Epithelial cell of esophagus (primary cell): ENCODE data around the gene GYS2.
"Not testable (repeated sequence)": the region's sequence is repeated elsewhere in the genome, so short reads cannot be mapped to it uniquely, and the experiment has no call there.

Source experiments
- DNase-seq: peaks from one replicate; pipeline ENCODE4 v3.0.0; 2010; ENCODE audit warnings: low read depth
- H3K4me3 ChIP-seq: 2 replicates; pipeline ENCODE4 v1.5.1; 2011; ENCODE audit warnings: mild to moderate bottlenecking, low read length, control low read depth
- CTCF ChIP-seq: IDR thresholded peaks from 2 replicates; pipeline ENCODE4 v1.5.1; 2011; ENCODE audit warnings: low read depth, mild to moderate bottlenecking, low read length, control low read depth, inconsistent platforms; ENCODE audit not compliant: insufficient read depth; ENCODE audit errors: missing control alignments

Gene GYS2

GRCh38 chr12:21607701-21608100 lies 3.1 kb upstream of the GYS2 start:
- peak; percentile 40 for DNase-seq
- H3K4me3 ChIP-seq = no peak overlapping the region
- TF ChIP-seq CTCF = peak; percentile 46

GRCh38 chr12:21606175-21606574 lies 1.5 kb upstream of the GYS2 start:
- H3K4me3 ChIP-seq = no peak overlapping the region
- no peak for TF ChIP-seq CTCF
- no peak for DNase-seq

DNA sequence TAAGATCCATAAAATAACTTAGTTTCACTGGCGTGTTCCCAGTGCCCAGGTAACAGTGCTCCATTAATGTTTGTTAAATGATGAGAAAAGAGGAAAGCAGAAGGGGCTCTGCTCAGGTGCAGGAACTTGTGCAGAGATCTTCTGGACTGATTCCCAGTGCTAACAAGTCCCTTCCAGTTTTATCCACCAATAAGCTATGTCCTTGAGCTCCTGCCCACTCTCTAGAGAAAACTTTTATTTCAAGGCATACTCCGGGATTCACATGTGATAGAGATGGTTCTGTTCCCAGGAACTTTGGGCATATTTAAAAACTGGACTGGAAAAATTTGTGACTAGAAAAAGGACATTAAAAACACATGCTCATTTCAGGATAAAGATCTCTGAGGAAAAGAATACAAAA lies 1.9 kb downstream of the GYS2 start:
- DNase-seq = no peak

DNA sequence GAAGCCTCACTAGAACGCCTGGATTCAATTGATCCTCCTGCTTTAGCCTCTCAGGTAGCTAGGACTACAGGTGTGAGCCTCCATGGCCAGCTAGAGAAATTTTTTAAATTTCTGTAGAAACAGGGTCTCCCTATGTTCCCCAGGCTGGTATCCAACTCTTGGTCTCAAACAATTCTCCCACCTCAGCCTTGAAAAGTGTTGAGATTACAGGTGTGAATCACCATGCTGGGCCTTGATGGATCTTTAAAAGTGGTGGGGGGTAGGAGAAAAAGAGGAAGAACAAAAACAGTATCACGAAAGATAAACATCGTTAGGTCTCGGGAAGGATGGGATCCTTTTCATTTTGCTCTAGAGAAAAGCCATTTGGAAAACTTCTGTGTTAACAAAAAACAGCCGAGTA lies 4.5 kb downstream of the GYS2 start:
- H3K4me3 ChIP-seq = no peak overlapping the region
- no peak for DNase-seq
- no peak for TF ChIP-seq CTCF

More for the DNA sequence above, 1.9 kb downstream of the GYS2 start:
- TF ChIP-seq CTCF = no peak
- no peak overlapping the region for H3K4me3 ChIP-seq

DNA sequence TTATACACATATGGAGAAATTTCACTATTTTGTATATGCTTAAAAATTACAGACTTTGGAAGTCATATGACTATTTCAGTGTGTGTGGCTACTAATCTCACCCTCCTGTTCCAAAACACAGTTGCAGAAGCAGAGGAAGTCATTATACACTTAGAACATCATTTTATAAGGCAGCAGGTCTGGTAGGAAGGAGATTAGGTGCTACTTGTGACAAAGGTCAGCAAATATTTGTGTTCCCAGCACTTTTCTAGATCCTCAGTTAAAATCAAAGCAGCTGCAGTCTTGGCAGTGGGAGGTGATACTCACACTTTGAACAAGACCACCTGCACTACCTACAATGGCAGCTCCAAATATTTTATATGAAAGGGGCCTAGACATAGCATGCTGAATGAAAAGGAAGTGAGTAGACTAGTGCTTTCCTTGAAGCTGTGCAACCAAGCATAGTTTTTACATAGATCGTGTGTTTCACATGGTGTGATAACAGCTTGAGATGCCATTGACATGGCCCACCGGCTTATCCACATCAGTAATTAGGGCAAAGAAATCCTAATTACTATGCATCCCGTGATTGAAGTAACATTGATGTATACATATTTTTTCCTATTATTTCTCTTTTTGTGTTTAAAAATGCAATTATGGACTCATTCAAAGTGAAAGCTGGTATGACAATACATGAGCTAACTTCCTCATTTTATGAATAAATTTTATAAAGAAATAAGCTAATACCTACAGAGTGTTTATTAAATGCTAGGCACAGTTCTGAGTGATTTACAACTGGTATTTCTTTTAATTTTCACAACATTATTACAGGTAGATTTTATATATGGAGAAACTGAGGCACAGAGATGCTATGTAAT lies 5.3 kb downstream of the GYS2 start:
- no peak overlapping the region for H3K4me3 ChIP-seq
- DNase-seq = no peak
- no peak for TF ChIP-seq CTCF

- no peak overlapping the region for H3K4me3 ChIP-seq
- DNase-seq = no peak
- TF ChIP-seq CTCF = no peak
Measured at GRCh38 chr12:21598651-21599050, 6.0 kb downstream of the GYS2 start.

GRCh38 chr12:21595356-21595755 lies 9.3 kb downstream of the GYS2 start:
- not testable (repeated sequence) for DNase-seq, H3K4me3 ChIP-seq

DNA sequence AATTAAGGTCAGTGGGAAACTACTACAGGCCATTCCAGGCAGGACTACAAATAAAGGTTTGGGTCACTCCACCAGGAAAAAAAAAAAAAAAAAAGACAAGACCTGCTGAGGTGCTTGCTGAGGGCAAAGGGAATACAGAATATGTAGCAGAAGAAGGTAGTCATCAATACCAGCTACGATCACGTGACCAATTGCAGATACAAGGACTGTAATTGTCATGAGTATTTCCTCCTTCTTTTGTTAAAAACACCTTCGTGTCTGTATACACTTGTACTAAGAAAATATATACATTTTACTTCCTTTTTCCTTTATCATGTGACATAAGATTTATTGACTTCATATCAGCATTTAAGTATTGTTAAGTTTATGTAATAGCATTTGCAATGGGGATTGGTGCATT lies 19.2 kb downstream of the GYS2 start:
- no peak for DNase-seq
- TF ChIP-seq CTCF = no peak
- no peak overlapping the region for H3K4me3 ChIP-seq

- DNase-seq, H3K4me3 ChIP-seq: not testable (repeated sequence)
Measured at GRCh38 chr12:21584403-21585182, 20.1 kb downstream of the GYS2 start.
